Thyroid gland (tissue), 4 donors: ENCODE measurements around the gene LHFPL6.

Experiments used
- CTCF ChIP-seq, 6 experiments: fragments of 200-600 bp in 3 of 6; fragments of 450-650 bp in 3 of 6; sonication (generic) in 3 of 6; IDR thresholded peaks; one replicate each; pipeline ENCODE4 v1.5.1; 2016 to 2019; ENCODE audit warnings: antibody characterized with exemption in 6 of 6, mild to moderate bottlenecking in 2 of 6, inconsistent platforms in 1 of 6, moderate library complexity in 1 of 6
- POLR2A ChIP-seq, 2 donors: fragments of 450-650 bp; IDR thresholded peaks; one replicate each; pipeline ENCODE4 v1.6.1; 2017; ENCODE audit warnings: antibody characterized with exemption in 2 of 2, mild to moderate bottlenecking in 2 of 2, moderate library complexity in 1 of 2

- TF ChIP-seq POLR2A (IDR thresholded peaks at IDR 0.05), result no peak
- TF ChIP-seq CTCF (IDR thresholded peaks at IDR 0.05), result no peak
These were observed 195.2 kb downstream of the LHFPL6 start for GRCh38 chr13:39407786-39408185.
